ENCODE results near the gene IGSF6. TPM values are rescaled to one million over a fixed set of nuclear protein-coding genes. Genes with fewer than 3 reads are reported as not detected.

IGSF6 gene
- total and polyA plus RNA-seq, 9 donors: 0.48 to 15.4 (median 1.3) TPM

DNA sequence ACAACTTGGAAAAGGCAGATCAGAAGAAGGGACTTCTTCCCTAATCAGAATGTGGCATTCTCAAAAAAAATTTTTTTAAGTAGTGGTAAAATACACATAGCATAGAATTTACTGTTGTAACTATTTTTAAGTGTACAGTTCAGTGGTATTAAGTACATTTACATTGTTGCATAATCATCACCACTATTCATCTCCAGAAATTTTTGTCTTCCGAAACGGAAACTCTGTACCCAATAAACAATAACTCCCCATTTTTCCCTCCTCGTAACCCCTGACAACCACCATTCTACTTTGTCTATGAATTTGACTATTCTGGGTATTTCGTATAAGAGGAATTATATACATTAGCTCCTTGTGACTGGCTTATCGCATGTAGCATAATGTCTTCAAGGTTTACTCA lies 34.1 kb downstream of the IGSF6 start:
- Histone ChIP-seq H3K4me1 (ENCODE audit: insufficient read depth) (no peaks in the 10 kb centered on the region), H3K4me3 (no peak overlapping the region), H3K9me3 (no peaks in the 10 kb centered on the region), H3K27me3 (no peaks in the 10 kb centered on the region), H3K36me3 (no peaks in the 10 kb centered on the region), H3K27ac (no peak overlapping the region)
- DNase-seq: no peak
- intact Hi-C loops (cut with DNase I): no loop called here
- WGBS, 3 donors: 94 to 98% (median 97%) methylated on average over 5 of the region's 5 CpGs
- TF ChIP-seq POLR2A (IDR thresholded peaks at IDR 0.05): no peak
- no peak for TF ChIP-seq EP300 (IDR thresholded peaks at IDR 0.05)
- TF ChIP-seq, protein P1, sequence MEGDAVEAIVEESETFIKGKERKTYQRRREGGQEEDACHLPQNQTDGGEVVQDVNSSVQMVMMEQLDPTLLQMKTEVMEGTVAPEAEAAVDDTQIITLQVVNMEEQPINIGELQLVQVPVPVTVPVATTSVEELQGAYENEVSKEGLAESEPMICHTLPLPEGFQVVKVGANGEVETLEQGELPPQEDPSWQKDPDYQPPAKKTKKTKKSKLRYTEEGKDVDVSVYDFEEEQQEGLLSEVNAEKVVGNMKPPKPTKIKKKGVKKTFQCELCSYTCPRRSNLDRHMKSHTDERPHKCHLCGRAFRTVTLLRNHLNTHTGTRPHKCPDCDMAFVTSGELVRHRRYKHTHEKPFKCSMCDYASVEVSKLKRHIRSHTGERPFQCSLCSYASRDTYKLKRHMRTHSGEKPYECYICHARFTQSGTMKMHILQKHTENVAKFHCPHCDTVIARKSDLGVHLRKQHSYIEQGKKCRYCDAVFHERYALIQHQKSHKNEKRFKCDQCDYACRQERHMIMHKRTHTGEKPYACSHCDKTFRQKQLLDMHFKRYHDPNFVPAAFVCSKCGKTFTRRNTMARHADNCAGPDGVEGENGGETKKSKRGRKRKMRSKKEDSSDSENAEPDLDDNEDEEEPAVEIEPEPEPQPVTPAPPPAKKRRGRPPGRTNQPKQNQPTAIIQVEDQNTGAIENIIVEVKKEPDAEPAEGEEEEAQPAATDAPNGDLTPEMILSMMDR (IDR thresholded peaks at IDR 0.05): no peak

DNA sequence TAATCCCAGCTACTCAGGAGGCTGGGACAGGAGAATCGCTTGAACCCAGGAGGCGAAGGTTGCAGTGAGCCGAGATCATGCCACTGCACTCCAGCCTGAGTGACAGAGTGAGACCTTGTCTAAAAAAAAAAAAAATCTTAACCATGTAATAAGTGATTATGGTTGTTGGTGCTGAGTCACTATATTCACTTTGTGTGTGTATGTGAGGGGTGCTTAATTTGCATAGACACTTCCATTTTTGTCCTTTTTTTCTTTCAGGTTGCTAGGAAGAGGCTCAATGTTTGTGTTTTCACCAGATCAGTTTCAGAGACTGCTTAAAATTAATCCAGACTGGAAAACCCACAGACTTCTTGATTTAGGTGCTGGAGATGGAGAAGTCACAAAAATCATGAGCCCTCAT lies 34.8 kb downstream of the IGSF6 start:
- H3K9me3 ChIP-seq: no peaks in the 10 kb centered on the region
- H3K27ac ChIP-seq: no peak overlapping the region
- H3K4me3 ChIP-seq: no peak overlapping the region
- H3K27me3 ChIP-seq: no peaks in the 10 kb centered on the region
- 94 to 98% (median 97%) methylated on average over 3 of the region's 3 CpGs for whole genome bisulfite sequencing, 3 donors
- H3K36me3 ChIP-seq: no peaks in the 10 kb centered on the region
- TF ChIP-seq, protein P1 (IDR thresholded peaks at IDR 0.05): no peak
- TF ChIP-seq EP300 (IDR thresholded peaks at IDR 0.05) (no peak), POLR2A (IDR thresholded peaks at IDR 0.05) (no peak)
- intact Hi-C loops (cut with DNase I): no loop called here
- DNase-seq: no peak
- H3K4me1 ChIP-seq (ENCODE audit: insufficient read depth): no peaks in the 10 kb centered on the region

DNA sequence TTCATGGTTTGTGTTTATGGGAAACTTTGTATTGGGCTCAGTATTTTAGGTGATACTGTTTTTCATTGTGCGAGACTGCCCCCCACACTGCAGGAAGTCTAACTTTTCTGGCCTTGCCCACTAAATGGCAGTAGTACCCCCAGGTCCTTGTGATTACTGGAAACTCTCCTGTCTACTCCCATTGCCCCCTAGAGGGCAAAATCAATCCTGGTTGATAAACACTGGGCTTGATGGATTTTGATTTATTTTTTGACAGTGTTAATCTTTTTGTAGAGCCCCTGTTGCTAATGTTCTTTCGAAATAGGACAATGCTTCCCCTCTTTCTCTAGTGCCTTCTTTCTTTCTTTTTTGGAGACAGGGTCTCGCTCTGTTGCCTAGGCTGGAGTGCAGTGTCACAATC lies 37.5 kb downstream of the IGSF6 start:
- H3K36me3 ChIP-seq: no peaks in the 10 kb centered on the region
- H3K9me3 ChIP-seq: no peaks in the 10 kb centered on the region
- no peaks in the 10 kb centered on the region for H3K27me3 ChIP-seq
- intact Hi-C loops (cut with DNase I): no loop called here
- H3K4me3 ChIP-seq: no peak overlapping the region
- no peak for DNase-seq
- 96 to 99% (median 97%) methylated on average over 3 of the region's 3 CpGs for WGBS, 3 donors
- TF ChIP-seq EP300 (IDR thresholded peaks at IDR 0.05) (no peak), POLR2A (IDR thresholded peaks at IDR 0.05) (no peak)
- TF ChIP-seq, protein P1 (IDR thresholded peaks at IDR 0.05): no peak
- no peak overlapping the region for H3K27ac ChIP-seq
- H3K4me1 ChIP-seq (ENCODE audit: insufficient read depth): peaks cover 3% of the 10 kb centered on the region

DNA sequence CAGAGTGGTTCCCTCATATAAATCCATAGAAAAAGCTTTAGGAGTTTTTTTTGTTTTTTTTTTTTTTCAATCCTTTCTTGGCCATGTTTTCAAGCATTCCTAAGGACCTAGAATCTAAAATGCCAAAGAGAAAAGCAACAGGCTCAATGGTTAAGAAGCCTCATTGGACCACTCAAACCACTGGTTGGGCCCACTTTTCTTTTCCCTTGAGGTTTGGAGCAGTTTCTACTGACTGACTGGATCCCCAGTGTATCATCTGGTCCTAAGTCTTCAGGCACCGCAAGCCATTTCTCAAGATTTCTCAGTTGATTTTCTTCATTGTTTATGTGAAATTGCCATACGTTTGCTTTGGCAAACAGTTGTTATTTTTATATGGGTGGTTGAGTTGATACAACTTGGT lies 38.6 kb downstream of the IGSF6 start:
- Histone ChIP-seq H3K36me3 (no peaks in the 10 kb centered on the region), H3K4me3 (no peak overlapping the region), H3K27me3 (no peaks in the 10 kb centered on the region), H3K4me1 (ENCODE audit: insufficient read depth) (peaks cover 4% of the 10 kb centered on the region), H3K27ac (no peak overlapping the region), H3K9me3 (no peaks in the 10 kb centered on the region)
- intact Hi-C loops (cut with DNase I): no loop called here
- 94 to 97% (median 95%) methylated on average over 2 of the region's 2 CpGs for WGBS, 3 donors
- DNase-seq: no peak
- TF ChIP-seq, protein P1 (IDR thresholded peaks at IDR 0.05): no peak
- no peak for TF ChIP-seq EP300 (IDR thresholded peaks at IDR 0.05)
- no peak for TF ChIP-seq POLR2A (IDR thresholded peaks at IDR 0.05)

DNA sequence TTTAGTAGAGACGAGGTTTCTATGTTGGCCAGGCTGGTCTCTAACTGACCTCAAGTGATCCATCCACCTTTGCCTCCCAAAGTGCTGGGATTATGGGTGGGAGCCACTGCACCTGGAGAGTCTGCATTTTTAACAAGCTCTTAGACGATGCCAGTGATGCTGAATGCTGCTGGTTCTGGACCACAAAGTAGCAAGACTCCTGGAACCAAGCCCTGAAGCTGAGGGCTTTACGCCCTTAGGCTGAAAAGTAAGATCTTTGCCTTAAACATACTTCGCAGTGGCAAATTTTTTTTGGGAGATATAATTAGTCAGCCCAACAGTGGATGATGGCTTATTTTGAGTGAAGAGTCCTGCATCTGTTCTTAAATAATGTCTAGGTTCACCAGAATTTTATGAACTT lies 39.0 kb downstream of the IGSF6 start:
- no peaks in the 10 kb centered on the region for H3K36me3 ChIP-seq
- no peaks in the 10 kb centered on the region for H3K27me3 ChIP-seq
- no peaks in the 10 kb centered on the region for H3K9me3 ChIP-seq
- DNase-seq: no peak
- 95 to 100% (median 95%) methylated on average over 4 of the region's 4 CpGs for WGBS, 3 donors
- peaks cover 4% of the 10 kb centered on the region for H3K4me1 ChIP-seq (ENCODE audit: insufficient read depth)
- TF ChIP-seq, protein P1 (IDR thresholded peaks at IDR 0.05): no peak
- TF ChIP-seq POLR2A (IDR thresholded peaks at IDR 0.05) (no peak), EP300 (IDR thresholded peaks at IDR 0.05) (no peak)
- no peak overlapping the region for H3K4me3 ChIP-seq
- intact Hi-C loops (cut with DNase I): no loop called here
- no peak overlapping the region for H3K27ac ChIP-seq
